SK-N-SH (cell line): ENCODE results near the gene EMX2. TPM values are rescaled to one million over a fixed set of nuclear protein-coding genes. Genes with fewer than 3 reads are reported as not detected.

Experiments
- CTCF ChIA-PET: fragments of 300-600, 350-600 bp; formaldehyde crosslinking; extraction: SDS; loops from one replicate; lab custom pipeline; 2021; lab: Yijun Ruan, JAX
- POLR2A ChIA-PET: fragments of 350-600 bp; sonication (Branson Sonifier 250); formaldehyde crosslinking; extraction: SDS; loops from one replicate; lab custom pipeline; 2020; ENCODE audit warnings: antibody characterized with exemption, inconsistent platforms; lab: Yijun Ruan, JAX
- DNase-seq: peaks from one replicate; pipeline ENCODE4 v3.0.0; 2012
- H2AFZ ChIP-seq: fragments of 200-600 bp; sonication (generic); 2 replicates; pipeline ENCODE4 v1.8.1; 2016; ENCODE audit warnings: antibody characterized with exemption, mild to moderate bottlenecking, low read depth
- H3F3A ChIP-seq: fragments of 200-600 bp; sonication (generic); replicated peaks from 2 replicates; pipeline ENCODE3; 2016; ENCODE audit warnings: antibody characterized with exemption, mild to moderate bottlenecking; ENCODE audit not compliant: insufficient read depth
- H3K27ac ChIP-seq, 2 experiments: fragments of 200-500 bp in 1 of 2; fragments of 200-600 bp in 1 of 2; sonication (Bioruptor generic) in 1 of 2; sonication (generic), shearing (Covaris generic) in 1 of 2; 2 replicates each; pipeline versions ENCODE4 v1.5.1 to v1.6.1; 2014 to 2016; ENCODE audit warnings: low read depth in 2 of 2, inconsistent platforms in 1 of 2, low read length in 1 of 2, mild to moderate bottlenecking in 1 of 2, mixed read lengths in 1 of 2
- H3K27me3 ChIP-seq: fragments of 200-600 bp; sonication (generic), shearing (Covaris generic); 2 replicates; pipeline ENCODE4 v1.6.1; 2016; ENCODE audit warnings: mixed run types; ENCODE audit not compliant: insufficient read depth
- H3K36me3 ChIP-seq, 2 experiments: fragments of 200-500 bp in 1 of 2; fragments of 200-600 bp in 1 of 2; sonication (Bioruptor generic) in 1 of 2; sonication (generic) in 1 of 2; replicated peaks in 1 of 2; 2 replicates each; pipeline versions ENCODE3 to v1.5.1; 2014 to 2016; ENCODE audit warnings: low read length in 1 of 2, mild to moderate bottlenecking in 1 of 2; ENCODE audit not compliant: insufficient read depth in 2 of 2, control insufficient read depth in 1 of 2
- H3K4me1 ChIP-seq, 2 experiments: fragments of 200-500 bp in 1 of 2; fragments of 200-600 bp in 1 of 2; sonication (Bioruptor generic) in 1 of 2; sonication (generic), shearing (Covaris generic) in 1 of 2; 2 replicates each; pipeline versions ENCODE4 v1.5.1 to v1.6.1; 2014 to 2016; ENCODE audit warnings: low read depth in 1 of 2, low read length in 1 of 2, mixed run types in 1 of 2; ENCODE audit not compliant: insufficient read depth in 2 of 2, control insufficient read depth in 1 of 2
- H3K4me2 ChIP-seq: fragments of 200-600 bp; sonication (generic), shearing (Covaris generic); 2 replicates; pipeline ENCODE4 v1.6.1; 2017; ENCODE audit warnings: mixed run types
- H3K4me3 ChIP-seq, 2 experiments: fragments of 200-500 bp in 1 of 2; fragments of 200-600 bp in 1 of 2; sonication (Bioruptor generic) in 1 of 2; sonication (generic), shearing (Covaris generic) in 1 of 2; 2 replicates each; pipeline versions ENCODE4 v1.5.1 to v1.8.1; 2014 to 2016; ENCODE audit warnings: low read depth in 2 of 2, inconsistent platforms in 1 of 2, low read length in 1 of 2, mild to moderate bottlenecking in 1 of 2, mixed read lengths in 1 of 2, moderate library complexity in 1 of 2
- H3K79me2 ChIP-seq: fragments of 200-600 bp; sonication (generic); 2 replicates; pipeline ENCODE4 v1.8.1; 2017; ENCODE audit warnings: mild to moderate bottlenecking; ENCODE audit not compliant: insufficient read depth
- H3K9ac ChIP-seq: fragments of 200-600 bp; sonication (generic); 2 replicates; pipeline ENCODE4 v1.6.1; 2017; ENCODE audit warnings: mixed run types
- H3K9me2 ChIP-seq: fragments of 200-600 bp; sonication (generic); 2 replicates; pipeline ENCODE4 v1.6.1; 2017; ENCODE audit warnings: mixed run types
- H3K9me3 ChIP-seq: fragments of 200-600 bp; sonication (generic); 2 replicates; pipeline ENCODE4 v1.6.1; 2017; ENCODE audit warnings: mixed run types, mild to moderate bottlenecking, moderate library complexity
- H4K20me1 ChIP-seq: fragments of 200-600 bp; sonication (generic); 2 replicates; pipeline ENCODE4 v1.6.1; 2017; ENCODE audit warnings: mild to moderate bottlenecking, mixed run types; ENCODE audit not compliant: insufficient read depth
- CTCF ChIP-seq: fragments of 200-600 bp; sonication (generic); IDR thresholded peaks from 2 replicates; pipeline ENCODE4 v1.6.1; 2017; ENCODE audit warnings: antibody characterized with exemption, mild to moderate bottlenecking, moderate library complexity
- ELF1 ChIP-seq: IDR thresholded peaks from 2 replicates; pipeline ENCODE4 v1.4.0; 2012
- IRF3 ChIP-seq: fragments of 150-350 bp; IDR thresholded peaks from 2 replicates; pipeline ENCODE4 v1.6.1; 2016; ENCODE audit warnings: mild to moderate bottlenecking, low read depth, low read length
- JUND ChIP-seq: IDR thresholded peaks from 2 replicates; pipeline ENCODE4 v1.4.0; 2012
- POLR2AphosphoS5 ChIP-seq: IDR thresholded peaks from 2 replicates; pipeline ENCODE4 v1.6.1; 2012; ENCODE audit warnings: low read depth, low read length
- REST ChIP-seq: IDR thresholded peaks from 2 replicates; pipeline ENCODE4 v1.6.1; 2012; ENCODE audit warnings: mild to moderate bottlenecking, low read depth, low read length, moderate library complexity
- RXRA ChIP-seq: IDR thresholded peaks from 2 replicates; pipeline ENCODE4 v1.4.0; 2012; ENCODE audit warnings: low read depth, mild to moderate bottlenecking, borderline replicate concordance
- SIN3A ChIP-seq: IDR thresholded peaks from 2 replicates; pipeline ENCODE4 v1.6.1; 2012; ENCODE audit warnings: low read depth, mild to moderate bottlenecking, low read length, moderate library complexity, borderline replicate concordance
- TAF1 ChIP-seq: IDR thresholded peaks from 2 replicates; pipeline ENCODE4 v1.6.1; 2012; ENCODE audit warnings: low read depth, mild to moderate bottlenecking, low read length, moderate library complexity, borderline replicate concordance
- TCF12 ChIP-seq: IDR thresholded peaks from 2 replicates; pipeline ENCODE4 v1.4.0; 2012
- YY1 ChIP-seq: IDR thresholded peaks from 2 replicates; pipeline ENCODE4 v1.4.0; 2012; ENCODE audit warnings: low read depth, mild to moderate bottlenecking
- WGBS: methylation state at CpG from one replicate; pipeline ENCODE4 v1.1.6; 2017; ENCODE audit warnings: low lambda C conversion rate; 5-methylcytosine and 5-hydroxymethylcytosine counted together
- polyA plus RNA-seq, 3 experiments: library from polyadenylated mRNA; depleted of rRNA; stranded (reverse); fragments of >200 nt; gene quantifications; 2 replicates each; pipeline ENCODE4 v1.2.3, GENCODE V29; 2012

Gene EMX2
- polyA plus RNA-seq, 1 of the 3 experiments (the other 2 are of a cell fraction): not detected

DNA sequence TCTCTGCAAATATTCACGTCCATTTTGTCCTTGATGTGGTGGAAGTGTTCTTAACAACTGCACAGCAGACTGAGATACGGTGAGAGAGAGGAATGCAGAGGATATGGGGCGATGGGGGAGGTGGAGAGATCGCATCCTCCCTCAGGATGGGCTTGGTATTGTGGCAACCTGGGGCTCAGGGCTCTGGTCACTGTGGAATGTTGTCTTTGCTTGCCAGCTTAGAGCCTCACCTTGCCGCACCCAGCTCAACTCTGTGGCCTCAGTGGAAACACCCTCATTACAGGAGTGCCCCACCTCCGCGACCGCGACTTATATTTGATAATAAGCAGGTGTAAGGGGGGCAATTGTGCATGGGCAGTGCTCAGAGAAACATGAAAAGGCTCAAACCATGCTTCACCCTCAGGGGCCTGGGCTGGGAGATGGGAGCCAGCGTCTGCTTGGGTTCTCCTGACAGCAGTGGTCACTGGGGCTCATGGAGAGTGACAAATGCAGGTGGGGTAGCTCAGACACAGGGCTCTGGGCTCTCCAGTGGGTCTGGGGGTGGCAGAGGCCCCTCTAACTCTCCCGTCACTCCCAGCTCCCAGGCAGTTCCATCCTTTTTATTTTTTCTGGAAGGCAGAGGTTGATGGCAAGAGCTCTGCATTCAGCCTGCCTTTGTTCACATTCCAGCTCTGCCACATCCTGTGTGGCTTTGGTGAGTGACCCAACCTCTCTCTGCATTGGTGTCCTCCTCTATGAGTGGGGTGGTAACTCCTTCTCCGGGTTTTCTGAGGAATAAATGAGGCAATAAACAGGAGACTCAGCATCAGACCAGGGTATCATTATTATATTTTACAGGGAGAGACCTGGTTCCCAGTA, 43.1 kb upstream of the EMX2 start:
- H3K4me2 ChIP-seq: no peak overlapping the region
- no peak overlapping the region for H3K9ac ChIP-seq
- no peak overlapping the region for H3K4me3 ChIP-seq
- POLR2A ChIA-PET: no interaction called here
- no peak for DNase-seq
- H3K27ac ChIP-seq: no peak overlapping the region
- no peaks in the 10 kb centered on the region for H4K20me1 ChIP-seq
- TF ChIP-seq IRF3 (no peak), REST (no peak), POLR2AphosphoS5 (no peak), JUND (no peak), TAF1 (no peak), YY1 (no peak), CTCF (no peak), RXRA (no peak), TCF12 (no peak), ELF1 (no peak), SIN3A (no peak)
- H2AFZ ChIP-seq: no peak overlapping the region
- peaks cover 0 to 25% of the 10 kb centered on the region in 2 experiments; a peak in 3 of 4 replicates for H3K4me1 ChIP-seq
- no peaks in the 10 kb centered on the region for H3F3A ChIP-seq
- H3K9me2 ChIP-seq: no peaks in the 10 kb centered on the region
- WGBS: 45% methylated on average over 11 of the region's 12 CpGs
- CTCF ChIA-PET: interaction anchor here (0.9 to 11.2 kb wide), 8 partner anchors 9 to 1045 kb away, joined by 3 to 189 read pairs (median 5); no protein-coding TSS in a partner anchor
- H3K36me3 ChIP-seq: no peaks in the 10 kb centered on the region
- H3K27me3 ChIP-seq: no peaks in the 10 kb centered on the region
- H3K79me2 ChIP-seq: no peaks in the 10 kb centered on the region
- H3K9me3 ChIP-seq: no peaks in the 10 kb centered on the region
